OCI-LY3 (cell line): ENCODE data around the gene CNTNAP4.

ENCODE experiments used
- EZH2phosphoT487 ChIP-seq: fragments of 200-600 bp; shearing (Covaris generic); IDR thresholded peaks from 2 replicates; pipeline ENCODE4 v1.6.1; 2018; ENCODE audit warnings: antibody characterized with exemption, mixed run types, low read depth
- TF ChIP-seq, protein P1 (sequence below): fragments of 200-600, 300-600 bp; sonication (generic); IDR thresholded peaks from 2 replicates; pipeline ENCODE4 v1.5.1; 2014; ENCODE audit warnings: antibody characterized with exemption, low read length, low read depth

DNA sequence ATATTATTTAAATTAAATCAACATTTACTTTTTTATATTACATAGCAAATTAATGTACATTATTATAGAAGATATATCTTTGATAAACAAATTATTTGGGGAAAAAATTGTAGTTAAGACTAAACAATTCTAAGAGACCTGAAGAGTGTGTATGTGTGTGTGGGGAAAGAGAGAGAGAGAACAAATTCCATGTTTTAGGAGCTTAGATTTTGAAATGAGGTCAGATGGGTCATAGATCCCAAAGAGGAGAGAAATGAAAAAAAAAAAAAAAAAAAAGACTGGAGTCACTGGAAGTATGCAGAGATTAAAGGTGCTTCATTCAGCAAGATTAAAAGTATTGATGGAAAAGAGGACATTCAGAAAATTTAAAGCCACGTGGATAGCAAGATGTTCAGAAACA lies 206.8 kb downstream of the CNTNAP4 start:
- TF ChIP-seq, protein P1, sequence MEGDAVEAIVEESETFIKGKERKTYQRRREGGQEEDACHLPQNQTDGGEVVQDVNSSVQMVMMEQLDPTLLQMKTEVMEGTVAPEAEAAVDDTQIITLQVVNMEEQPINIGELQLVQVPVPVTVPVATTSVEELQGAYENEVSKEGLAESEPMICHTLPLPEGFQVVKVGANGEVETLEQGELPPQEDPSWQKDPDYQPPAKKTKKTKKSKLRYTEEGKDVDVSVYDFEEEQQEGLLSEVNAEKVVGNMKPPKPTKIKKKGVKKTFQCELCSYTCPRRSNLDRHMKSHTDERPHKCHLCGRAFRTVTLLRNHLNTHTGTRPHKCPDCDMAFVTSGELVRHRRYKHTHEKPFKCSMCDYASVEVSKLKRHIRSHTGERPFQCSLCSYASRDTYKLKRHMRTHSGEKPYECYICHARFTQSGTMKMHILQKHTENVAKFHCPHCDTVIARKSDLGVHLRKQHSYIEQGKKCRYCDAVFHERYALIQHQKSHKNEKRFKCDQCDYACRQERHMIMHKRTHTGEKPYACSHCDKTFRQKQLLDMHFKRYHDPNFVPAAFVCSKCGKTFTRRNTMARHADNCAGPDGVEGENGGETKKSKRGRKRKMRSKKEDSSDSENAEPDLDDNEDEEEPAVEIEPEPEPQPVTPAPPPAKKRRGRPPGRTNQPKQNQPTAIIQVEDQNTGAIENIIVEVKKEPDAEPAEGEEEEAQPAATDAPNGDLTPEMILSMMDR: no peak
- no peak for TF ChIP-seq EZH2phosphoT487
